MV-4-11 (cell line): ENCODE results near the gene EXOC4.
A peak's percentile ranks its signal among the peaks of the same experiment; 100 is the strongest.
"Not testable (repeated sequence)": the region's sequence is repeated elsewhere in the genome, so short reads cannot be mapped to it uniquely, and the experiment has no call there.

Experiments
- DNase-seq: peaks from one replicate; lab custom pipeline; 2025; lab: John Stamatoyannopoulos, UW

EXOC4 gene

GRCh38 chr7:133315332-133316040, 62.6 kb downstream of the EXOC4 start:
- DNase-seq, result no peak

- no peak for DNase-seq
Observed at GRCh38 chr7:133319842-133320241, 67.0 kb downstream of the EXOC4 start.

GRCh38 chr7:133320891-133321290, 68.0 kb downstream of the EXOC4 start:
- no peak for DNase-seq

- not testable (repeated sequence) for DNase-seq
Observed at GRCh38 chr7:133321366-133321765, 68.5 kb downstream of the EXOC4 start.

- DNase-seq, result not testable (repeated sequence)
Observed at GRCh38 chr7:133326745-133327144, 73.9 kb downstream of the EXOC4 start.

GRCh38 chr7:133328021-133328420, 75.1 kb downstream of the EXOC4 start:
- not testable (repeated sequence) for DNase-seq

- no peak for DNase-seq
Observed at GRCh38 chr7:133330085-133330484, 77.2 kb downstream of the EXOC4 start.

GRCh38 chr7:133331861-133332260, 79.0 kb downstream of the EXOC4 start:
- DNase-seq, result no peak

- DNase-seq, result peak; percentile 31
Observed at GRCh38 chr7:133339772-133340171, 86.9 kb downstream of the EXOC4 start.

- DNase-seq, result no peak
Observed at GRCh38 chr7:133344275-133344674, 91.4 kb downstream of the EXOC4 start.

GRCh38 chr7:133345690-133346421, 93.0 kb downstream of the EXOC4 start:
- no peak for DNase-seq

- DNase-seq, result no peak
Observed at GRCh38 chr7:133348250-133348649, 95.4 kb downstream of the EXOC4 start.

GRCh38 chr7:133349101-133349500, 96.2 kb downstream of the EXOC4 start:
- DNase-seq, result peak; percentile 57

GRCh38 chr7:133352430-133352829, 99.6 kb downstream of the EXOC4 start:
- no peak for DNase-seq

- no peak for DNase-seq
Observed at GRCh38 chr7:133353775-133354174, 100.9 kb downstream of the EXOC4 start.

- DNase-seq, result no peak
Observed at GRCh38 chr7:133354546-133355324, 101.9 kb downstream of the EXOC4 start.

- peak; percentile 70 for DNase-seq
Observed at GRCh38 chr7:133355325-133355708, 102.4 kb downstream of the EXOC4 start.

GRCh38 chr7:133355822-133356221, 102.9 kb downstream of the EXOC4 start:
- DNase-seq, result no peak

- no peak for DNase-seq
Observed at GRCh38 chr7:133358708-133359107, 105.8 kb downstream of the EXOC4 start.

GRCh38 chr7:133359449-133359848, 106.6 kb downstream of the EXOC4 start:
- no peak for DNase-seq

GRCh38 chr7:133360201-133360600, 107.3 kb downstream of the EXOC4 start:
- DNase-seq, result no peak

- DNase-seq, result no peak
Observed at GRCh38 chr7:133361806-133362205, 108.9 kb downstream of the EXOC4 start.
